HCT116 (cell line): ENCODE results near the gene VRK3. TPM values are rescaled to one million over a fixed set of nuclear protein-coding genes. Genes with fewer than 3 reads are reported as not detected.
A peak's percentile ranks its signal among the peaks of the same experiment; 100 is the strongest.

Source experiments
- ATAC-seq: fragments of 200-7000 bp; cut with Tn5 transposase; 2 replicates; pipeline ENCODE4 v1.9.1; 2020; ENCODE audit warnings: mild to moderate bottlenecking, moderate library complexity
- BruUV-seq: library from RNA; stranded (reverse); fragments of 400-500 nt; replicated peaks from 2 replicates; lab custom pipeline; 2021; lab: Mats Ljungman, UMichigan
- CTCF ChIA-PET: fragments of 300-600 bp; sonication (Branson Sonifier 250); formaldehyde crosslinking; loops from one replicate; lab custom pipeline; 2021; ENCODE audit warnings: antibody characterized with exemption; lab: Charles Lee
- POLR2A ChIA-PET: fragments of 300-600, 350-600 bp; sonication (Branson Sonifier 250); formaldehyde crosslinking; loops from one replicate; lab custom pipeline; 2021; ENCODE audit warnings: antibody characterized with exemption; lab: Charles Lee
- RAD21 ChIA-PET, 2 experiments: fragments of 300-600 bp; sonication (Branson Sonifier 250); formaldehyde crosslinking; loops; one replicate each; lab custom pipeline; 2023; ENCODE audit warnings: low total read pairs in 2 of 2; ENCODE audit not compliant: uncharacterized antibody in 2 of 2, unreplicated experiment in 2 of 2, low non-redundant PET in 1 of 2; lab: Charles Lee
- DNase-seq: peaks from one replicate; pipeline ENCODE4 v3.0.0-alpha.2; 2010; ENCODE audit warnings: low read depth, low spot score
- H2AFZ ChIP-seq: fragments of 200-600 bp; shearing (Covaris generic), sonication (generic); 2 replicates; pipeline ENCODE4 v1.6.1; 2017; ENCODE audit warnings: low read depth, mixed run types, mixed read lengths, antibody characterized with exemption, low read length; ENCODE audit not compliant: poor library complexity, severe bottlenecking
- H3K27ac ChIP-seq: 2 replicates; pipeline ENCODE4 v1.5.1; 2012; ENCODE audit warnings: low read depth, low read length
- H3K27me3 ChIP-seq: fragments of 200-600 bp; sonication (generic); 2 replicates; pipeline ENCODE4 v1.6.1; 2016; ENCODE audit warnings: mixed run types, low read length, mixed read lengths; ENCODE audit not compliant: insufficient read depth
- H3K36me3 ChIP-seq, 2 experiments: fragments of 200-500 bp in 1 of 2; fragments of 200-600 bp in 1 of 2; sonication (Bioruptor generic) in 1 of 2; sonication (generic) in 1 of 2; 2 replicates each; pipeline versions ENCODE4 v1.5.1 to v1.6.1; 2014 to 2016; ENCODE audit warnings: low read length in 2 of 2, inconsistent platforms in 1 of 2, mixed read lengths in 1 of 2, mixed run types in 1 of 2; ENCODE audit not compliant: insufficient read depth in 2 of 2, control insufficient read depth in 1 of 2
- H3K4me1 ChIP-seq, 2 experiments: fragments of 200-600 bp in 1 of 2; sonication (generic) in 1 of 2; 2 replicates each; pipeline versions ENCODE4 v1.5.1 to v1.6.1; 2012 to 2017; ENCODE audit warnings: low read length in 2 of 2, inconsistent platforms in 1 of 2, mild to moderate bottlenecking in 1 of 2, mixed read lengths in 1 of 2, mixed run types in 1 of 2, moderate library complexity in 1 of 2; ENCODE audit not compliant: insufficient read depth in 2 of 2, control insufficient read depth in 1 of 2
- H3K4me2 ChIP-seq: fragments of 200-600 bp; sonication (generic); 2 replicates; pipeline ENCODE4 v1.6.1; 2017; ENCODE audit warnings: mixed run types, low read length, mixed read lengths
- H3K4me3 ChIP-seq, 2 experiments: fragments of 200-600 bp in 1 of 2; sonication (generic) in 1 of 2; replicated peaks in 1 of 2; 2 replicates each; pipeline ENCODE4 v1.5.1; 2011 to 2016; ENCODE audit warnings: low read length in 2 of 2, control low read depth in 1 of 2, low read depth in 1 of 2, mild to moderate bottlenecking in 1 of 2, mixed read lengths in 1 of 2, mixed run types in 1 of 2
- H3K79me2 ChIP-seq: fragments of 200-600 bp; sonication (generic); 2 replicates; pipeline ENCODE4 v1.6.1; 2017; ENCODE audit warnings: mild to moderate bottlenecking, mixed run types, low read length, moderate library complexity, mixed read lengths; ENCODE audit not compliant: insufficient read depth
- H3K9ac ChIP-seq: fragments of 200-600 bp; sonication (generic); 2 replicates; pipeline ENCODE4 v1.6.1; 2016; ENCODE audit warnings: low read length, mixed read lengths
- H3K9me2 ChIP-seq: fragments of 200-600 bp; sonication (generic), shearing (Covaris generic); 2 replicates; pipeline ENCODE4 v1.6.1; 2017; ENCODE audit warnings: mixed run types, mild to moderate bottlenecking, moderate library complexity; ENCODE audit not compliant: insufficient read depth
- H3K9me3 ChIP-seq, 2 experiments: fragments of 200-500 bp in 1 of 2; fragments of 200-600 bp in 1 of 2; sonication (Bioruptor generic) in 1 of 2; sonication (generic) in 1 of 2; 2 replicates each; pipeline ENCODE4 v1.6.1; 2014 to 2017; ENCODE audit warnings: low read length in 2 of 2, mixed read lengths in 2 of 2, inconsistent platforms in 1 of 2, low read depth in 1 of 2, mild to moderate bottlenecking in 1 of 2, mixed run types in 1 of 2, moderate library complexity in 1 of 2; ENCODE audit not compliant: control insufficient read depth in 1 of 2, insufficient read depth in 1 of 2
- H4K20me1 ChIP-seq: fragments of 200-600 bp; sonication (generic), shearing (Covaris generic); 2 replicates; pipeline ENCODE4 v1.6.1; 2017; ENCODE audit warnings: mixed run types, mild to moderate bottlenecking, moderate library complexity; ENCODE audit not compliant: insufficient read depth
- CEBPB ChIP-seq: IDR thresholded peaks from 2 replicates; pipeline ENCODE4 v1.6.1; 2012; ENCODE audit warnings: low read depth
- EGR1 ChIP-seq: IDR thresholded peaks from 2 replicates; pipeline ENCODE4 v1.6.1; 2012; ENCODE audit warnings: low read depth
- ELF1 ChIP-seq: IDR thresholded peaks from 2 replicates; pipeline ENCODE4 v1.6.1; 2012; ENCODE audit warnings: low read depth, borderline replicate concordance
- EZH2phosphoT487 ChIP-seq: fragments of 200-600 bp; IDR thresholded peaks from 2 replicates; pipeline ENCODE4 v1.6.1; 2018; ENCODE audit warnings: antibody characterized with exemption, borderline replicate concordance
- FOSL1 ChIP-seq: IDR thresholded peaks from 2 replicates; pipeline ENCODE4 v1.6.1; 2012; ENCODE audit warnings: low read depth
- JUND ChIP-seq: IDR thresholded peaks from 2 replicates; pipeline ENCODE4 v1.6.1; 2012
- MAX ChIP-seq: IDR thresholded peaks from 2 replicates; pipeline ENCODE4 v1.6.1; 2012
- POLR2AphosphoS5 ChIP-seq: IDR thresholded peaks from 2 replicates; pipeline ENCODE4 v1.6.1; 2011; ENCODE audit warnings: mild to moderate bottlenecking, low read depth, low read length, moderate library complexity
- RAD21 ChIP-seq: IDR thresholded peaks from 2 replicates; pipeline ENCODE4 v1.6.1; 2012; ENCODE audit warnings: low read depth, mild to moderate bottlenecking
- SIN3A ChIP-seq: IDR thresholded peaks from 2 replicates; pipeline ENCODE4 v1.6.1; 2012; ENCODE audit warnings: low read depth
- SP1 ChIP-seq: IDR thresholded peaks from 2 replicates; pipeline ENCODE4 v1.6.1; 2012; ENCODE audit warnings: low read depth
- SRF ChIP-seq: IDR thresholded peaks from 2 replicates; pipeline ENCODE4 v1.6.1; 2012; ENCODE audit warnings: low read depth
- TCF7L2 ChIP-seq: IDR thresholded peaks from 2 replicates; pipeline ENCODE4 v1.7.0; 2011; ENCODE audit warnings: borderline replicate concordance, inconsistent platforms; ENCODE audit not compliant: insufficient read depth, insufficient read length; ENCODE audit errors: extremely low read depth
- YY1 ChIP-seq: IDR thresholded peaks from 2 replicates; pipeline ENCODE4 v1.6.1; 2011; ENCODE audit warnings: low read length, low read depth, moderate library complexity, mild to moderate bottlenecking; ENCODE audit not compliant: insufficient replicate concordance; ENCODE audit errors: extremely low read depth
- ZFX ChIP-seq: fragments of 450-650 bp; IDR thresholded peaks from 2 replicates; pipeline ENCODE4 v1.6.1; 2017
- ZNF274 ChIP-seq: fragments of 200-500 bp; sonication (Bioruptor generic); IDR thresholded peaks from 2 replicates; pipeline ENCODE4 v1.6.1; 2014; ENCODE audit warnings: mild to moderate bottlenecking, low read depth, low read length, inconsistent platforms
- intact Hi-C: fragments of 100-400 bp; cut with micrococcal nuclease; formaldehyde crosslinking; loops from 2 replicates; pipeline ENCODE4 v1.10.0; 2022
- total RNA-seq: library from RNA; stranded (reverse); gene quantifications from one replicate; pipeline ENCODE4 v1.2.1, GENCODE V29; 2021; ENCODE audit not compliant: unreplicated experiment
- TF ChIP-seq, protein P1 (sequence below): IDR thresholded peaks from 2 replicates; pipeline ENCODE4 v1.6.1; 2012
- TF ChIP-seq, protein P2 (sequence below), 3 experiments: fragments of 200-600 bp in 1 of 3; sonication (generic) in 1 of 3; IDR thresholded peaks in 2 of 3; conservative IDR thresholded peaks in 1 of 3; 2 replicates each; pipeline ENCODE4 v1.5.1; 2012 to 2017; ENCODE audit warnings: low read depth in 2 of 3, low read length in 2 of 3, antibody characterized with exemption in 1 of 3, borderline replicate concordance in 1 of 3, control low read depth in 1 of 3, mild to moderate bottlenecking in 1 of 3, mixed read lengths in 1 of 3, mixed run types in 1 of 3, moderate library complexity in 1 of 3; ENCODE audit not compliant: insufficient read depth in 1 of 3
- TF ChIP-seq, protein P3 (sequence below): IDR thresholded peaks from 2 replicates; pipeline ENCODE4 v1.6.1; 2011; ENCODE audit warnings: mild to moderate bottlenecking, low read length, moderate library complexity; ENCODE audit not compliant: insufficient replicate concordance; ENCODE audit errors: extremely low read depth
- TF ChIP-seq, protein P4 (sequence below): IDR thresholded peaks from 2 replicates; pipeline ENCODE4 v1.6.1; 2012; ENCODE audit warnings: low read depth

The VRK3 gene
- total RNA-seq, 1 experiment from 2014 or later = 44.0 TPM

- peak; percentile 32 for ATAC-seq
- TF ChIP-seq POLR2AphosphoS5 (no peak), FOSL1 (no peak), SP1 (no peak), EGR1 (no peak), CEBPB (no peak), JUND (no peak), ELF1 (no peak), SIN3A (no peak), TCF7L2 (no peak), ZFX (no peak), ZNF274 (no peak), EZH2phosphoT487 (no peak), RAD21 (no peak), MAX (no peak), SRF (no peak), YY1 (no peak)
- TF ChIP-seq, protein P1, sequence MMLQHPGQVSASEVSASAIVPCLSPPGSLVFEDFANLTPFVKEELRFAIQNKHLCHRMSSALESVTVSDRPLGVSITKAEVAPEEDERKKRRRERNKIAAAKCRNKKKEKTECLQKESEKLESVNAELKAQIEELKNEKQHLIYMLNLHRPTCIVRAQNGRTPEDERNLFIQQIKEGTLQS = no peak
- TF ChIP-seq, protein P2, sequence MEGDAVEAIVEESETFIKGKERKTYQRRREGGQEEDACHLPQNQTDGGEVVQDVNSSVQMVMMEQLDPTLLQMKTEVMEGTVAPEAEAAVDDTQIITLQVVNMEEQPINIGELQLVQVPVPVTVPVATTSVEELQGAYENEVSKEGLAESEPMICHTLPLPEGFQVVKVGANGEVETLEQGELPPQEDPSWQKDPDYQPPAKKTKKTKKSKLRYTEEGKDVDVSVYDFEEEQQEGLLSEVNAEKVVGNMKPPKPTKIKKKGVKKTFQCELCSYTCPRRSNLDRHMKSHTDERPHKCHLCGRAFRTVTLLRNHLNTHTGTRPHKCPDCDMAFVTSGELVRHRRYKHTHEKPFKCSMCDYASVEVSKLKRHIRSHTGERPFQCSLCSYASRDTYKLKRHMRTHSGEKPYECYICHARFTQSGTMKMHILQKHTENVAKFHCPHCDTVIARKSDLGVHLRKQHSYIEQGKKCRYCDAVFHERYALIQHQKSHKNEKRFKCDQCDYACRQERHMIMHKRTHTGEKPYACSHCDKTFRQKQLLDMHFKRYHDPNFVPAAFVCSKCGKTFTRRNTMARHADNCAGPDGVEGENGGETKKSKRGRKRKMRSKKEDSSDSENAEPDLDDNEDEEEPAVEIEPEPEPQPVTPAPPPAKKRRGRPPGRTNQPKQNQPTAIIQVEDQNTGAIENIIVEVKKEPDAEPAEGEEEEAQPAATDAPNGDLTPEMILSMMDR (IDR thresholded peaks at IDR 0.05 in 2 of 3, conservative IDR thresholded peaks at IDR 0.05 in 1 of 3; ENCODE audit: borderline replicate concordance in 1 of 3, insufficient read depth in 1 of 3, low read depth in 2 of 3, low read length in 2 of 3) = no peak
- TF ChIP-seq, protein P3, sequence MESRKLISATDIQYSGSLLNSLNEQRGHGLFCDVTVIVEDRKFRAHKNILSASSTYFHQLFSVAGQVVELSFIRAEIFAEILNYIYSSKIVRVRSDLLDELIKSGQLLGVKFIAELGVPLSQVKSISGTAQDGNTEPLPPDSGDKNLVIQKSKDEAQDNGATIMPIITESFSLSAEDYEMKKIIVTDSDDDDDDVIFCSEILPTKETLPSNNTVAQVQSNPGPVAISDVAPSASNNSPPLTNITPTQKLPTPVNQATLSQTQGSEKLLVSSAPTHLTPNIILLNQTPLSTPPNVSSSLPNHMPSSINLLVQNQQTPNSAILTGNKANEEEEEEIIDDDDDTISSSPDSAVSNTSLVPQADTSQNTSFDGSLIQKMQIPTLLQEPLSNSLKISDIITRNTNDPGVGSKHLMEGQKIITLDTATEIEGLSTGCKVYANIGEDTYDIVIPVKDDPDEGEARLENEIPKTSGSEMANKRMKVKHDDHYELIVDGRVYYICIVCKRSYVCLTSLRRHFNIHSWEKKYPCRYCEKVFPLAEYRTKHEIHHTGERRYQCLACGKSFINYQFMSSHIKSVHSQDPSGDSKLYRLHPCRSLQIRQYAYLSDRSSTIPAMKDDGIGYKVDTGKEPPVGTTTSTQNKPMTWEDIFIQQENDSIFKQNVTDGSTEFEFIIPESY = no peak
- TF ChIP-seq, protein P4, sequence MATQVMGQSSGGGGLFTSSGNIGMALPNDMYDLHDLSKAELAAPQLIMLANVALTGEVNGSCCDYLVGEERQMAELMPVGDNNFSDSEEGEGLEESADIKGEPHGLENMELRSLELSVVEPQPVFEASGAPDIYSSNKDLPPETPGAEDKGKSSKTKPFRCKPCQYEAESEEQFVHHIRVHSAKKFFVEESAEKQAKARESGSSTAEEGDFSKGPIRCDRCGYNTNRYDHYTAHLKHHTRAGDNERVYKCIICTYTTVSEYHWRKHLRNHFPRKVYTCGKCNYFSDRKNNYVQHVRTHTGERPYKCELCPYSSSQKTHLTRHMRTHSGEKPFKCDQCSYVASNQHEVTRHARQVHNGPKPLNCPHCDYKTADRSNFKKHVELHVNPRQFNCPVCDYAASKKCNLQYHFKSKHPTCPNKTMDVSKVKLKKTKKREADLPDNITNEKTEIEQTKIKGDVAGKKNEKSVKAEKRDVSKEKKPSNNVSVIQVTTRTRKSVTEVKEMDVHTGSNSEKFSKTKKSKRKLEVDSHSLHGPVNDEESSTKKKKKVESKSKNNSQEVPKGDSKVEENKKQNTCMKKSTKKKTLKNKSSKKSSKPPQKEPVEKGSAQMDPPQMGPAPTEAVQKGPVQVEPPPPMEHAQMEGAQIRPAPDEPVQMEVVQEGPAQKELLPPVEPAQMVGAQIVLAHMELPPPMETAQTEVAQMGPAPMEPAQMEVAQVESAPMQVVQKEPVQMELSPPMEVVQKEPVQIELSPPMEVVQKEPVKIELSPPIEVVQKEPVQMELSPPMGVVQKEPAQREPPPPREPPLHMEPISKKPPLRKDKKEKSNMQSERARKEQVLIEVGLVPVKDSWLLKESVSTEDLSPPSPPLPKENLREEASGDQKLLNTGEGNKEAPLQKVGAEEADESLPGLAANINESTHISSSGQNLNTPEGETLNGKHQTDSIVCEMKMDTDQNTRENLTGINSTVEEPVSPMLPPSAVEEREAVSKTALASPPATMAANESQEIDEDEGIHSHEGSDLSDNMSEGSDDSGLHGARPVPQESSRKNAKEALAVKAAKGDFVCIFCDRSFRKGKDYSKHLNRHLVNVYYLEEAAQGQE = no peak
- H3K4me3 ChIP-seq = peak overlapping the region; percentile 58 to 97
- no peak overlapping the region for H2AFZ ChIP-seq
- ChIA-PET CTCF (no interaction called here), RAD21 (no interaction called here), POLR2A (interaction anchor here (0.6 to 1.8 kb wide), 7 partner anchors 12 to 971 kb away, joined by 3 to 5 read pairs (median 3); no protein-coding TSS in a partner anchor)
- peaks cover 11 to 29% of the 10 kb centered on the region in 2 experiments; a peak in 3 of 4 replicates for H3K4me1 ChIP-seq
- peaks cover 3 to 25% of the 10 kb centered on the region in 2 experiments; a peak in 3 of 4 replicates for H3K36me3 ChIP-seq
- H3K4me2 ChIP-seq = peak overlapping the region; percentile 100
- no TSS peak for BruUV-seq
- H3K9me2 ChIP-seq = no peaks in the 10 kb centered on the region
- intact Hi-C loops = no loop called here
- DNase-seq = peak; percentile 38
- H3K9me3 ChIP-seq = no peaks in the 10 kb centered on the region
- H3K27ac ChIP-seq = peak overlapping the region; percentile 99
- H3K79me2 ChIP-seq = peaks cover 44% of the 10 kb centered on the region
- peak overlapping the region; percentile 82 for H3K9ac ChIP-seq
- H3K27me3 ChIP-seq = no peaks in the 10 kb centered on the region
- H4K20me1 ChIP-seq = no peaks in the 10 kb centered on the region
These were observed 94.6 kb downstream of the VRK3 start for GRCh38 chr19:49930483-49931011.
